NAMALWA (cell line): ENCODE data around the gene H2BK1.

Source experiments
- DNase-seq: peaks from one replicate; pipeline ENCODE4 v3.0.0-alpha.2; 2015; ENCODE audit warnings: low spot score

Gene H2BK1

GRCh38 chr7:151210087-151210854, at the start of gene H2BK1:
Gene H2BK1, minus strand, starts transcription at chr7:151210488. Its CDS starts 170 bp downstream, at chr7:151210318.
- no peak for DNase-seq

- no peak for DNase-seq
Observed at GRCh38 chr7:151257990-151258389, 47.7 kb upstream of the H2BK1 start.

- DNase-seq: no peak
Observed at GRCh38 chr7:151256410-151257045, 46.2 kb upstream of the H2BK1 start.

- no peak for DNase-seq
Observed at GRCh38 chr7:151255390-151255789, 45.1 kb upstream of the H2BK1 start.

- no peak for DNase-seq
Observed at GRCh38 chr7:151254851-151255250, 44.6 kb upstream of the H2BK1 start.

GRCh38 chr7:151254316-151254715, 44.0 kb upstream of the H2BK1 start:
- DNase-seq: no peak

GRCh38 chr7:151252961-151253711, 42.8 kb upstream of the H2BK1 start:
- DNase-seq: no peak

GRCh38 chr7:151252561-151252835, 42.2 kb upstream of the H2BK1 start:
- no peak for DNase-seq

- no peak for DNase-seq
Observed at GRCh38 chr7:151251689-151252560, 41.6 kb upstream of the H2BK1 start.

- no peak for DNase-seq
Observed at GRCh38 chr7:151251328-151251688, 41.0 kb upstream of the H2BK1 start.

GRCh38 chr7:151250181-151251132, 40.2 kb upstream of the H2BK1 start:
- DNase-seq: no peak

- DNase-seq: no peak
Observed at GRCh38 chr7:151249732-151250072, 39.4 kb upstream of the H2BK1 start.

- no peak for DNase-seq
Observed at GRCh38 chr7:151249034-151249731, 38.9 kb upstream of the H2BK1 start.

- DNase-seq: no peak
Observed at GRCh38 chr7:151248346-151249033, 38.2 kb upstream of the H2BK1 start, which contains the start of gene SMARCD3. Gene SMARCD3, minus strand, starts transcription at chr7:151248694. Its CDS starts 132 bp downstream, at chr7:151248562.

GRCh38 chr7:151247611-151248345, 37.5 kb upstream of the H2BK1 start:
- no peak for DNase-seq

GRCh38 chr7:151246851-151247580, 36.7 kb upstream of the H2BK1 start:
- no peak for DNase-seq

GRCh38 chr7:151246102-151246850, 36.0 kb upstream of the H2BK1 start:
- no peak for DNase-seq
